ENCODE data around the gene TTLL10. TPM values are rescaled to one million over a fixed set of nuclear protein-coding genes. Genes with fewer than 3 reads are reported as not detected.

Gene TTLL10
- total RNA-seq, 4 donors from 2014 or later = not detected

DNA sequence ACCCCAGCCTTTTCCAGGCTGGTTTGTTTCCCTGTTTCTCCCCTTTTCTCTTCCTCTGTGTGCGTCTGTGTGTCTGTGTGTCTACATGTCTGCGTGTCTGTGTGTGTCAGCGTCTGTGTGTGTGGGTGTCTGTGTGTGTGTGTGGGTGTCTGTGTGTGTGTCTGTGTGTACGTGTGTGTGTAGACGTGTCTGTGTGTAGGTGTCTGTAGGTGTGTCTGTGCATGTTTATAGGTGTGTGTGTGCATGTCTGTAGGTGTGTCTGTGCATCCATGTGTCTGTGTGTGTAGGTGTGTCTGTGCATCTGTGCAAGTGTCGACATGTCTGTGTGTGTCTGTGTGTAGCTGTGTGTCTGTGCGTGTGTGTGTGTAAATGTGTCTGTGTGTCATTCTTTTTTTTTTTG is 3.3 kb downstream of the TTLL10 start:
- 62 to 75% methylated on average over 7 of the region's 7 CpGs for WGBS, 2 donors
- no peak overlapping the region for H3K4me3 ChIP-seq (ENCODE audit: low read depth, poor library complexity, severe bottlenecking)
- intact Hi-C loops (cut with DNase I; ENCODE audit: low total_unique reads) = no loop called here

GRCh38 chr1:1177452-1178206 is 3.9 kb downstream of the TTLL10 start:
- TF ChIP-seq, protein P1, sequence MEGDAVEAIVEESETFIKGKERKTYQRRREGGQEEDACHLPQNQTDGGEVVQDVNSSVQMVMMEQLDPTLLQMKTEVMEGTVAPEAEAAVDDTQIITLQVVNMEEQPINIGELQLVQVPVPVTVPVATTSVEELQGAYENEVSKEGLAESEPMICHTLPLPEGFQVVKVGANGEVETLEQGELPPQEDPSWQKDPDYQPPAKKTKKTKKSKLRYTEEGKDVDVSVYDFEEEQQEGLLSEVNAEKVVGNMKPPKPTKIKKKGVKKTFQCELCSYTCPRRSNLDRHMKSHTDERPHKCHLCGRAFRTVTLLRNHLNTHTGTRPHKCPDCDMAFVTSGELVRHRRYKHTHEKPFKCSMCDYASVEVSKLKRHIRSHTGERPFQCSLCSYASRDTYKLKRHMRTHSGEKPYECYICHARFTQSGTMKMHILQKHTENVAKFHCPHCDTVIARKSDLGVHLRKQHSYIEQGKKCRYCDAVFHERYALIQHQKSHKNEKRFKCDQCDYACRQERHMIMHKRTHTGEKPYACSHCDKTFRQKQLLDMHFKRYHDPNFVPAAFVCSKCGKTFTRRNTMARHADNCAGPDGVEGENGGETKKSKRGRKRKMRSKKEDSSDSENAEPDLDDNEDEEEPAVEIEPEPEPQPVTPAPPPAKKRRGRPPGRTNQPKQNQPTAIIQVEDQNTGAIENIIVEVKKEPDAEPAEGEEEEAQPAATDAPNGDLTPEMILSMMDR (IDR thresholded peaks at IDR 0.05) = no peak
- TF ChIP-seq POLR2A (IDR thresholded peaks at IDR 0.05) = no peak
- intact Hi-C loops (cut with DNase I; ENCODE audit: low total_unique reads) = no loop called here
- 82 to 86% methylated on average over 20 to 21 of the region's 21 CpGs for WGBS, 2 donors
- DNase-seq (ENCODE audit: low spot score in 2 of 2) = no peak
- no peak overlapping the region for H3K4me3 ChIP-seq (ENCODE audit: low read depth, poor library complexity, severe bottlenecking)

More for the DNA sequence above, 3.3 kb downstream of the TTLL10 start:
- TF ChIP-seq, protein P1 (IDR thresholded peaks at IDR 0.05) = no peak
- no peak for TF ChIP-seq POLR2A (IDR thresholded peaks at IDR 0.05)
- DNase-seq (ENCODE audit: low spot score in 2 of 2) = no peak

DNA sequence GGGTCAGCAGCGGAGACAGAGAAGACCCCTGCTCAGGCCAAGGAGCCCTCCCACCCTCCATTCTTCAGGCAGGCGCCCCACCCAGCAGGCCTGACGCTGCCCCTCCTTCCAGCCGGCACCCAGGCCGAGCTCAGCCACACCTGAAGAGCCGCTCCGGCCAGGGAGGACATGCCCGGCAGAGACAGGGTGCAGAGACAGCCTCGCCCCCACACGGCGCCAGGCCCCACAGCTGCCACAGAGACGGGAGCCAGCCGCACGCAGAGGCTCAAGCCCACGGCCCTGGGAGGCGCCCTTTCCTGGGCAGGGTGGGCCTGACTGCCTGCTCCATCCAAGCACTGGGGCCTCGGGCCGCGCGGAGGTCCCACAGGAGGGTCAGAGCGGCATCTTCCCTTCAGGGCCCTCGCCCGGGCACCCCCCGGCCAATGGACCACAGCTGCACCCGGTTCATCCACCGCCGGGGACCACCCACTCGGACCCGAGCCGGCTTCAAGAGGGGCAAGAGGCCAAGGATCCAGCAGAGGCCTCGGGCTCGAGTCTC is 5.2 kb downstream of the TTLL10 start:
- 90 to 92% methylated on average over 4 to 32 of the region's 32 CpGs for WGBS, 2 donors
- H3K4me3 ChIP-seq (ENCODE audit: low read depth, poor library complexity, severe bottlenecking) = no peak overlapping the region
- no peak for DNase-seq (ENCODE audit: low spot score in 2 of 2)
- no peak for TF ChIP-seq POLR2A (IDR thresholded peaks at IDR 0.05)
- TF ChIP-seq, protein P1 (IDR thresholded peaks at IDR 0.05) = no peak
- intact Hi-C loops (cut with DNase I; ENCODE audit: low total_unique reads) = no loop called here

GRCh38 chr1:1179346-1179982 is 5.8 kb downstream of the TTLL10 start:
- no peak overlapping the region for H3K4me3 ChIP-seq (ENCODE audit: low read depth, poor library complexity, severe bottlenecking)
- TF ChIP-seq, protein P1 (IDR thresholded peaks at IDR 0.05) = no peak
- TF ChIP-seq POLR2A (IDR thresholded peaks at IDR 0.05) = no peak
- DNase-seq (ENCODE audit: low spot score in 2 of 2) = no peak
- 87 to 89% methylated on average over 15 to 18 of the region's 25 CpGs for WGBS, 2 donors
- intact Hi-C loops (cut with DNase I; ENCODE audit: low total_unique reads) = no loop called here

GRCh38 chr1:1179983-1180861 is 6.5 kb downstream of the TTLL10 start:
- no peak for DNase-seq (ENCODE audit: low spot score in 2 of 2)
- intact Hi-C loops (cut with DNase I; ENCODE audit: low total_unique reads) = no loop called here
- TF ChIP-seq POLR2A (IDR thresholded peaks at IDR 0.05) = no peak
- TF ChIP-seq, protein P1 (IDR thresholded peaks at IDR 0.05) = no peak

More at GRCh38 chr1:1179983-1180861, 6.5 kb downstream of the TTLL10 start:
- no peak overlapping the region for H3K4me3 ChIP-seq (ENCODE audit: low read depth, poor library complexity, severe bottlenecking)
- WGBS, 2 donors = 74 to 84% methylated on average over 25 to 30 of the region's 51 CpGs
